M059J (cell line): ENCODE measurements around the gene U2AF1L4. TPM values are rescaled to one million over a fixed set of nuclear protein-coding genes. Genes with fewer than 3 reads are reported as not detected.

Experiments used
- DNase-seq: peaks from one replicate; pipeline ENCODE4 v3.0.0-alpha.2; 2012; ENCODE audit warnings: low read depth
- total RNA-seq: library from RNA; depleted of rRNA; stranded (reverse); fragments of >200 nt; shearing (Covaris generic); gene quantifications from 2 replicates; pipeline ENCODE4 v1.2.3, GENCODE V29; 2014

Gene U2AF1L4
- total RNA-seq, 1 experiment from 2014 or later: 18.0 TPM

DNA sequence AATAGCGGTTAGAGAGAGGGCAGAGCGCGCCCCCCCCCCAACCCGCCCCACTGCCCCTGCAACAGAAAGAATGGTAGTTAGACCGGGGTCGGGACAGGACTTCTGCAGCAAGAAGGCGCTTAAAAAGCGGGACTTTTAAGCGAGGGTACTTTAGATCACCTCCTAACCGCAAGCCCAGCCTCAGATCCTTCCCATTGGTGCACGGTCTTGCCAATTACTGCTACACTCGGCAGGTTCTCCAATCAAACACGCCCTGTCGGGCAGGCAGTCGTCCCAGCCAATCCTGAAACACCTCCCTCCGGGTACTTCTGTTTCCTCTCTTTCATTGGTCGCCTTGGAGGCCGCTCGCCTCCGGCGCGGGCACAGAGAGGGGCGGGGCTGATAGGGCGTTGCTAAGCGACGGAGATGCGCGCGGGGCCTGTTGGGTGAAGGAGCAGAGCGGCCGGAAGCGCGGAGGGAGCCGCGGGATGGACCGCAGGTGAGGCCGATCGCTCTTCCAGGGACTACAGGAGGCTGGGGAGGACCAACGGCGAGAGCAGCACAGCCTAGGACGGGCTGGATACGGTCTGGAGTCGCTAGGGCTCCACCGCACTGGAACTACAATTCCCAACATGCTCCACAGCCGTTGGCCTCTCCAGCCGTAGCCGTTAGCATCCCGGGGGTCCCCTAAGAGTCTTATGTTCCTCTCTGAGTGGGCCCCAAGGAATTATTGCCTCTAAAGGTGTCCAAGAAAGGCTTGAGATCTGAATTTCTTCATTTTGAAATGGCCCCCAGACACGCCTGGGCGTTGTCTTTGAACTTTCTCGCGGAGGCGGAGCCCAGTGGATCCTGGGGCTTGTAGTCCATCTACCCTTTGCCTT is 12.8 kb upstream of the U2AF1L4 start, which contains the start of gene PROSER3:
PROSER3 (plus strand) TSS at position 428 of the 860 bp plus-strand sequence; CDS start at position 468, 40 bp downstream.
- DNase-seq: peak; percentile 99

DNA sequence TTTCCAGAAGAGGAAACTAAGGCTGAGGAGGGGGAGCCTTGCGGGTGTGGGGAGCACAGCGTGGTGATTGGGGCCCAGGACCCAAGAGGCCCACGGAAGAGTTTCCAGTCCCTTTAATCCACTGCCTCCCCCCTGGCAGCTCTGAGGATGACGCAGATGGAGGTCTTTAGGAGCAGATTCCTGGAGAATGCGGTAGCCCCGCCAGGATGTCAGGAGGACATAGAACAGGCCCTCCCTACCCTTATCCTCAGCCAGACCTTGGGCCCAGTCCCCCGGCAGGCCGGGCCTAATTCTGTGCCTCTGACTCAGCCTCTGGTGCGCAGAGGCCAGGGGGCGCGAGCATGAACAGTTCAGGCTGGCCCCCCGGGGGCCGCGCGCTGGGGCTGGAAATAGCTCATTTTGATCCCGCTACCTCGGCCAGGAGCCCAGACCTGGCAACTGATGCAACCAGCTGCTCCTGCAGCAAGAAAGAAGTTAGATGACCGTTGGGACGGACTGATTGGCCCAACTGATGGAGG is 12.1 kb upstream of the U2AF1L4 start:
- peak; percentile 83 for DNase-seq

DNA sequence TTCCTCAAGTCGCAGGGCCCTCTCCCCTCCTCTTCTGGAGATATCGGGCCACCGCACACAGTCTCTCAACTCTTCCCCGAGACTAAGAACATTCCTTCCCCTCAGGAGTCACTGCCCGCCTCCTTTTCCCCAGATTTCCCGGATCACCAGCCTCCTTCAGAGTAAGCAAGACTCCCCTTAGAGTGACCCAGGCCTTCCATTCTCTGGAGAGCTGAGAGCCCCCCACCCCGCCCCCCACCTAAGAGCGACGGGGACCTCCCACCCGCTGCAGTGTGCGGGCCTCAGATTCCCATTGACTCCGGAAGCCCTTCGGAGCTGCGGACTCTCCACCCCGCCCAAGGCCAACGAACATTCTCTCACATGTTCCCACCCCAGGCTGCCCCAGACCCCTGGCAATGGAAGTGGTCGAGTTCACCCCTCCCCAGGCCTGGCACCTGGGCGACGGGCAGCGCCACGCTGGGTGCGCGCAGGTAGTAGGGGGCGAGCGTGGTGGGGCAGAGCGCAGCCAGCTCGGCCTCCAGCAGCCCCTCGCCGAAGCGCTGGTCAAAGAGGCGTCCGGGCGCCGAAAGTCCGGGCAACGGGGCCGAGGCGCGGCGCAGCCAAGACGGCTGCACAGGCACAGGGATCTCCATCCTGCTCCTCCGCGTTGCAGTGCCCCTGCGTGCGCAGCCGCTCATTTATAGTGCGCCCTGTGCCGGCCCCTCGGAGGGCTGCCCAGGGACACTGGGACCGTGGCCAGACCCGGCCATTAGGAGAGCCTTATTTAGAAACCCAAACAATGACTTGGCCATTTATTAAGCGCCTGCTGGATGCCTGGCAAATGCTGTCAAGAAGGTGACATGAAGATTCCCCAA is 11.4 kb upstream of the U2AF1L4 start, which contains the start of gene HSPB6:
HSPB6 (minus strand) TSS at position 653 of the 854 bp plus-strand sequence; CDS start at position 632, 21 bp downstream.
- DNase-seq: peak; percentile 30

DNA sequence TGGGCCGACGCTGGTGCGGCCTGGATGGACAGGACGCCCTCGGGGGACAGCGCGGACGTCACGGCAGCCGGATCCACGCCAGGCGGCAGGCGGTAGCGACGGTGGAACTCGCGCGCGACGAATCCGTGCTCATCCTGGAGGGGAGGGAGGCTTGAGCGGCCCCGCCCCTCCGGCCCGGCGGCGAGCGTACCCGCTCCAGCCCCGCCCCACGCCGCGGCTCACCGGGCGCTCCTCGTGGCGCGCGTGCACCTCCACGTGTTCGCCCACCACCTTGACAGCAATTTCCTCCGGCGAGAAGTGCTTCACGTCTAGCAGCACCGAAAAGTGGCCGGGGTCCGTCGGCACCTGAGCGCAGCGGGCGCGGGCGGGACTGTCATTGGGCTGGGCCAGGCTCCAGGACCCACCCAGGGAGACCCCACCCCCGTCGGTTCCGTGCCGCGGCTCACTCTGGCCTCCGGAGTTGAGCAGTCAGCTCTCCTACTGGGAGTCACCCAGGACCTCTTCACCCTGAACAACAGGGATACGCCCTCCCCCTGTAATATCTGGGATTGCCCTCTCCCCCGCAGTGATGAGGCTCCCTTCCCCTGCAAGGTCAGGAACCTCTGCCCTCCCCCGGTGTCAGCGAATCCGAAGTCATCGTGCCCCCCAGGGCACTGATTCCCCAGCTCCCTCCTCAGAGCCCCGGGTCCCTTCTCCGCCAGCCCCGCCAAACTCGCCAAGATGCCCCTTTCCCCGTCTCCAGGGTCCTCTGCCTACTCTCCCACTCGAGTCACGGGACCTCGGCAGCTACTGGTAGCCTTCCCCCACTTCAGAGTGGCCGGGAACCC is 10.5 kb upstream of the U2AF1L4 start:
- DNase-seq: no peak

DNA sequence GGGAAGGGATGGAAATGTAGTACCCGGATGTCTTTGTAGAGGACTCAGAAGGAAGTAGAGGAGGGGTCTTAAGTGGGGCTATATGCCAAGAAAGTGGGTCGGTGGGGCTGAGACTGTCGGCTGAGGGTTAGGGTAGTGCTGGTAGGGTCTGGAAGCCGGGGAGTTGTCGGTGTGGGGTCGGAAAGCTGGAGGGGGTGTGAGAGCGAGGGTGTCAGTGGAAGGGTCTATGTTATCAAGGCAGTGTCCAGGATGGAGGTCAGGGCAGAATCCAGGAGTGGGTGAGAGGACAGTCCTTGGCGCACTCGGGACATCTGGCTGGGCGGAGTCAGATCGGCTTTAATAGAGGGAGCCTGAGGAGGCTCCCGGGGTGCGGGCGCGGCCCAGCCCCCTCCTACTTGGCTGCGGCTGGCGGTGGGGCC is 9.9 kb upstream of the U2AF1L4 start:
- DNase-seq: no peak

DNA sequence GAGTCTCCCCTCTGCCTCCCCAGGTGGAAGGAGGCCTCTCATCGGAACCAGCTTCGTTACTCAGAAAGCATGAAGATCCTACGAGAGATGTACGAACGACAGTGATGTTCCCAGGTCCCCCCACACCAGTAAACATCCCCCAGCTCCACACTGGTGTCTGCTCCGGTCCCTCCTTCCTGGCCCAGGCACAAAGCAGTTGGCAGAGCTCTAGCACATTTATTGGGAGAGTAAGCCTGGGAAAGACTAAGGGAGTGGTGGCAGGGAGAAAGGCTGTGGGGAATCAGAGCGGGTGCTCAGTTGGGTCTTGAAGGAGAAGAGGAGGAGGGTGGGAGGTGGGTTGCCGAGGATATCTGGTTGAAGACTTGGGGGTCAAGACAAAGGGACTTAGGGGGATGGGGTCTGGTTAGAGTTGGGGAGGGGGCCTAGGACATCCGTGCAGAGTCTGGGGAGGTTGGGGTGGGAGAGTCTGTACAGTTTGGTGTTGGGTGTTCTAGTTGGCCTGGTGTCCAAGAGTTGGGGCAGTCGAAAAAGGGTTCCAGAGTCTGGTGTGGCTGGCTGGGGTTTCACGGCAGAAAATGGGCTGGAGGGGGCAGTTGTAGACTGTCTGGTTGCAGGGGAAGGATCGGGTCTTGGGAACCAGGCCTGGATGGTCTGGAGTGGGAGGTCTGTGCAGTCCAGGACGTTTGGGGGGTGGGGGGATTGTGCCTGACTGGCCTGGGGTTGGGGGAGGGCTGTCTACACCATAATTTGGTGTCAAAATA is 9.3 kb upstream of the U2AF1L4 start:
- DNase-seq: no peak

DNA sequence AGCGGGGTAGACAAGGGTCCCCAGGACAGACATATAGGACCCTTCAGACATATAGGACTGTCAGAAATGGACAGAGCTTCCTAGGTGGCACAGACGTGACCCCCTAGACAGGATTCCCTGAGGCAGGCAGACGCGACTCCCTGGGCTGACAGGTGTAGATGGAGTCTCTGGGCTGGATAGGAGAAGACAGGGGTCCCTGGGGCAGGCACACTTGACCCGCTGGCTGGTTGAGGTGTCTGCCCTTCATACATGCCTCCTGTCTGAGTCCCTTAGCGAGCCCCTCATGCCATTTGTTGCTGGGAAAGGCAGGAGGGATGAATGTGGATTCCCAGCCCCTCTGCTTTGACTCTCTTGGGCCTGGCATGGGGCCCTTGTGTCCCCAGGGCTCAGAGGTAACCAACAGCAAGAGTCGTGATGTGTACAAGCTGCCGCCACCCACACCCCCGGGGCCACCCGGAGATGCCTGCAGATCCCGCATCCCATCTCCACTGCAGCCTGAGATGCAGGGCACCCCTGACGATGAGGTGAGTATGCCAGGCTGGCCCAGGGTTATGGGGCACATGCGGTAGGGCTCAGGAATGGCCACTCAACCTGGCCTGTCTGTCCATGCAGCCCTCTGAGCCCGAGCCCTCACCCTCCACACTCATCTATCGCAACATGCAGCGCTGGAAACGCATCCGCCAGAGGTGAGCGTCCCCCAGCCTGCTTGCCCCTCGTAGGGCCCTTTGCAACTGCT is 8.6 kb upstream of the U2AF1L4 start:
- DNase-seq: no peak

DNA sequence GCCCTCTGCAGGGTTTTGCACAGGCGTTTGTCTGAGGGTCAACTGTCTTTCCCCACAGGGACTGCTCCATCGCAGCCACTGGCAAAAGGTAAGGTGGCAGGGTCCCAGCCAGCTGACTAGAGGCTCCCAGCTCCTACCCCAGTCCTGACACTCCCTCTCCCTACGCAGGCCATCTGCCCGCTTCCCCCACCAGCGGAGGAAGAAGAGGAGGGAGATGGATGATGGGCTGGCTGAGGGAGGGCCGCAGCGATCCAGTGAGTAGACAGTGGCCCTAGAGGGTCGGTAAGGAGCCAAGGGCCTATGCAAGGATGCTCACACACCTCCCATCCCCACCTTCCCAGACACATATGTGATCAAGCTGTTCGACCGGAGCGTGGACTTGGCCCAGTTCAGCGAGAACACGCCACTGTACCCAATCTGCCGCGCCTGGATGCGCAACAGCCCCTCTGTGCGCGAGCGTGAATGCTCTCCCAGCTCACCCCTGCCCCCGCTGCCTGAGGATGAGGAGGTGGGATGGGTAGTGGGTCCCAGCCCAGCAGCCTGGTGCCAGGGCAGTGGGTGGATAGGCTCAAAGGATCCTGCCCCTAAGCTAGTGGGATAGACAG is 7.6 kb upstream of the U2AF1L4 start:
- DNase-seq: no peak

DNA sequence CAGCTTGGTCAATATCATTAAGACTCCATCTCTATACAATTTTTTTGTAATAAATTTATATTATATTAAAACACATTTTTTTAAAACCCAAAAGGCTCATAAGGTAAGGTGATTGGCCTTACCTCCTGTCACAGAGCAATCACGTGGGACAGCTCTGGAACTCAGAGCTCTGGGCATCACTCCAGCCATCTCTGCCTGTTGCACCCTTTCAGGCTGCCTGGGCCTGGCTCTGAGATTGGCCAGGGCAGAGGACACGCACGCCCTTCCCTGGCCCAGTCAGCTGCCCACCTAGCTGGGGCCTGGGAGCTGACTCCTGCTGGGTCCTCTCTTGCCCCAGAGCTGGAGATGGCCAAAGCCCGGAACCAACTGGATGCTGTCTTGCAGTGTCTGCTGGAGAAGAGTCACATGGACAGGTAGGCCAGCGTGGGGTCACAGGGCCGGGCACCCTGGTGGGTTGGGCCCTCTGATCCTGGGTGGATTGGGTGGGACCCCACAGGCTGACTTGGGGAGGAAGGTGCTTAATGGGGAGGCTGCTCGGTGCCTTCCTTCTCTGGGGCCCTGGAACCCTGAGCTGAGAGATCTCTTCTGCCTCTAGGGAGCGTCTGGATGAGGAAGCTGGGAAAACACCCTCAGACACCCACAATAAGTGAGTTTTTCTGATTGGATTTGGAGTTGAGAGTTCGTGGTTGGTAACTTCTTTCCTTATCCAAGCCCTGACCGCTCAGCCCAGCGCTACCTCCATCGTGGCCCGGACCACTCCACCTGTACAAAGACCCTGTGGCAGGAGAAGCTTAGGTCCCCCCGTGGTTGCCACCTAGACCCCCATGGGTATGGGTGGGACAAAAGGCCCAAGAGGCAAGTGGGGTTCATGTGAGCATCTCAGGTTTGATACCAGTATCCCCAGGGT is 6.9 kb upstream of the U2AF1L4 start:
- DNase-seq: no peak

DNA sequence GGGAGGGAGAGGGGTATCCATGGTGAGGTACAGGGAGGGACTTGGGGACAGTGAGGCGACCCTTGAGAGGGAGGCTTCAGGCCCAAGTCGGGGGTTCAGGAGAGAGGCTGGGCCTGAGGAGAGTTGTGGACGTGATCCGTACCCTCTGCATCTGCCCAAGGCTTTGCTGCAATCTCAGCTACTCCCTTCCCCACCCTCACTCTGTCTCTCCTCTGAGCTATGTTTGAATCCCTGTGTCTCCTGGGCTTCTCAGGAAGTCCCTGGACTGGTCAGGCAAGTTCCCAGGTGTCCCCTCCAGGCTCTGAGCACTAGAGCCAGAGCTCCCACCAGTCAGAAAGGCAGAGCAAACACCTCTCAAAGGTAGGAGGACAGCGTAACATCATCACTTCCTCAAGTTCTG is 4.9 kb upstream of the U2AF1L4 start:
- no peak for DNase-seq

DNA sequence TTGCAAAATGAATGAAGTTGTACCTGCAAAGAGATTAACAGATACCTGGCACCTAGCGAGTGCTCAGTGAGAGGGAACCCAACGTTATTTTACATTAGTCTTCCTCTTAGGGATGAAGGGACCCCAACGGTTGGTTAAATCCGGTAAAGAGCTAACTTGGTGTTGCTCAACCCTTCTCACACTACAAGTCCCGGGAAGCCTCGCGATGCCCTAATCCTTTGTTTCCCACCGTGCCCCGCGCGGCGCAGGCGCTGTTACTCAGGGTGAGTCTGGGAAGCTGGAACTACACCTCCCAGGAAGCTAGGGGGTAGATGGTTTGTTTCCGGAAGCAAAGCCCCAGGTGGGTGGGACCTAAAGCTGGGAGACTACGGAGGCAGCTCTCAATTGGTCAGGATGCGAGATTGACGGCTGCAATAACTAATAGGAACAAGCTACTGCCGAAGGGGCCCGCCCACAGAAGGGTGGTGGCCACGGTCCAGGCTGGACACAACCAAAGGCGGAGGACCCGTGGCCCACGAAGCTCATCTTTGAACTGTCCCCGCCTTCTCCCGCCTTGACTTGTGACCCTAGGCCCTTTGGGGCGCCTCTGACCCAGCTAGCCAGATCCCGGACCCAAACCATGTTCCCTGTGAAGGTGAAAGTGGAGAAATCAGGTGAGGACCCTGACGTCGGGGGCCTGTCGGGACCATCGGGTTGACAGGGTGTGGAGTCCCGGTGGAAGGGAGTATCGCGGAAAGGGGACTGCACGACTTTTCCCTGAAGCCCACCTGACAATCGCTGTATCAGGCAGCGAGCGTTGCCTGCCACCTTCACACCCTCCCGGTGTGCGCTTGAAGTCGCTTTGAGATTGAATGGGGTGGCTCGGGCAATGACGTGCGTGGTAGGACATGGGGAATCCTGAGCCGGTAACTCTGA is 3.1 kb upstream of the U2AF1L4 start, which contains the start of gene LIN37:
LIN37 (plus strand) TSS at position 471 of the 915 bp plus-strand sequence; CDS start at position 620, 149 bp downstream.
- peak; percentile 99 for DNase-seq

DNA sequence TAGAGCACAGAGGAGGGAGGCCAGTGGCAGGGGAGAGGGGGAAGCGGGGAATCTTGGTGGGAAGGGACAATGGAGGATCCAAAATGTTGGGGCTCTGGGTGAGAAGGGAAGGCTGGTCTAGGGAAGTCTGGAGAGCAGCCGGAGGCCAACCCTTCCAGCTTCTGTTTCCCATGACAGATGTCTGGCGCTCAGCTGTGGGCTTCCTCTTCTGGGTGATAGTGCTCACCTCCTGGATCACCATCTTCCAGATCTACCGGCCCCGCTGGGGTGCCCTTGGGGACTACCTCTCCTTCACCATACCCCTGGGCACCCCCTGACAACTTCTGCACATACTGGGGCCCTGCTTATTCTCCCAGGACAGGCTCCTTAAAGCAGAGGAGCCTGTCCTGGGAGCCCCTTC is 1.3 kb upstream of the U2AF1L4 start:
- no peak for DNase-seq

DNA sequence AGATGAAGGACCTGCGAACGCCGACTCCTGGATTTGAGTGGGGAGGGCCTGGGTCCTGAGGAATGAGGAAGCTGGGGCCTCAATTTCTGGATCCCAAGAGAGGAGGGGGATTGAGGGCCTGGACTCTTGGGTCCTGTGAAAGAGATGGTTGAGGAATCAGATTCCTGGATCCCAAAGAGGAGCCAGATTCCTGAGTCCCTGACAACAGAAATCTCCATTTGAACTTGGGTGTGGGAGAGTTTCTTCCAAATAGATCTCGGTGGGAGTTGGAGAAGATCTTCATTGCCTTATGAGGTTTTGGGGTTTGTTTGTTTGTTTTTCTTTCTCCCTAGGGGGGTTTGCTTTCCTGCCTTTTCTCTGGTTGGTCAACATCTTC is 857 bp upstream of the U2AF1L4 start:
- DNase-seq: no peak

DNA sequence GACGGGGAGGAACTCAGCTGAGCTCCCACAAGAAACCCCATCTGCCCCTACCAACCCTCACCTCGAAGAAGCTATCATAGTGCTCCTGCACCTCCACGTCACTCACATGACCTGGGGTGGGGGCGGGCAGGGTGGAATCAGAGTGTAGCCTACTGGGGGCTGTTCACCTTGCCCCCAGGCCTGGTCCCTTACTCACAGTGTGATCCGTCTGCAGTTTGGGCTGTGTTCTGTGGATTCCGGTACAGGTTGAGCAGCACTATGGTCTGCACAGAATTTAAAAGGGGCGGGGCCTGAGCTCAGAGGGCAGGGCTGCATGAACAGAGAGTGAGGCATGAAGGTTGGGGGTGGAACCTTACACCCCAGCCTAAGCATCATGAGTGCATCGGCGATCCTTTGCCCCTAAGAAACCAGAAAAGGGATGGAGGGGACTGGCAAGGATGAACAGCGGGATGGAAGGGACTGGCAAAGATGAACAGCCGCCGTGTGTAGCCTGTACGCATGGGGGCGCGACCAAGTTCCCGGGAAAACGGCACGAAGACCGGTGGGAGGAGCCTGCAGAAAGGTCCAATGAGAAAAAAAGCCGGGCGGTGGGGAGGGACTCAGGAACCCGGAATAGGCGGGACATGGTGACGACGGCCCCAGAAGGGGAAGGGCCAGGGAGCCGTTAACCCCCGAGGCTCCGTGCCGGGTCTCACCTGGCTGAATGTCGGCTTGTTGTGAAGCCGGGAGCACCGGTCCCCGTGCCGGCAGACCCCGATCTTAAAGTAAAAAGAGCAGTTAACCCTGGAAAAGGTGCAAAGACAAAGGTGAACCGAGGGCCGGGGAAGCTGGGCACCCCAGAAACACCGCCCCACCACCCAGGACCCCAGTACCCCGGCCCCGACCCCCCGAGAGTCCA is 539 bp downstream of the U2AF1L4 start:
- DNase-seq: peak; percentile 96

DNA sequence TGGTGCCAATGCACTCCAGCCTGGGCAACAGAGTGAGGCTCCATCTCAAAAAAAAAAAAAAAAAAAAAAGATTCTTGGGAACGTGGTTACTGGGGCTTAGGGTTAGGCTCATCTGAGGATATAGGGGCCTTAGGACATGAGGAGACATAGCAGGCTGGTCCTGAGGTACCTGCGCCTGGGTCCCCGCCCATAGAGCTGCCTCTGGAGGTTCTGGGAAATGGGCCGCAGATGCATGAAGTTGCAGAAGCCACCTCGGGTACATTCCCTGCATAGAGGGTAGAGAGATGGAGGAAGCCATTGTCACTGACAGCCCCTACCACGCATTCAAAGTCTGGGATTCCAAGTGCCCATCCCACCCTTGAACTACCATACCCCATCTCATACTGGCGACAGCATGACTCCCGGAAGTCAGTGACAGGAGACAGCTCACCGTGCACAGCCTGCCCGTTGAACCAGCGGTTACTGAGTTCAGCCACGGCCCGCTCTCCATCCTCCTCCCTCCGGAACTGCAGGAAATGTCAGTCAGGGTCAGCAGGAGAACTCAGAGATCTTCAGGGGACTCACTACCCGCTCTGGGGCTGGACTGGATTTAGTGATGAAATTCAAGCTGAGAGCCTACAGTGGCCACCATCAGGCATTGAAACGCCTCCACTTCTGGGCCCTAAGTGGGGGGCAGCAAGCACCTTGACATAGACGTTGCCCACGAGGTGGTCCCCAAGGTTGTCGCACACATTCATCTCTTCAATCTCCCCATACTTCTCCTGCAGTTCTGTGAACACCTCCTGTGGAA is 1.4 kb downstream of the U2AF1L4 start:
- DNase-seq: no peak
